SH-SY5Y (cell line): ENCODE measurements around the gene PRPH.

Experiments
- GATA2 ChIP-seq: IDR thresholded peaks from 2 replicates; pipeline ENCODE4 v1.6.1; 2011; ENCODE audit warnings: mild to moderate bottlenecking, low read depth, low read length
- GATA3 ChIP-seq: IDR thresholded peaks from 2 replicates; pipeline ENCODE4 v1.6.1; 2011; ENCODE audit warnings: low read depth, mild to moderate bottlenecking, low read length, moderate library complexity

DNA sequence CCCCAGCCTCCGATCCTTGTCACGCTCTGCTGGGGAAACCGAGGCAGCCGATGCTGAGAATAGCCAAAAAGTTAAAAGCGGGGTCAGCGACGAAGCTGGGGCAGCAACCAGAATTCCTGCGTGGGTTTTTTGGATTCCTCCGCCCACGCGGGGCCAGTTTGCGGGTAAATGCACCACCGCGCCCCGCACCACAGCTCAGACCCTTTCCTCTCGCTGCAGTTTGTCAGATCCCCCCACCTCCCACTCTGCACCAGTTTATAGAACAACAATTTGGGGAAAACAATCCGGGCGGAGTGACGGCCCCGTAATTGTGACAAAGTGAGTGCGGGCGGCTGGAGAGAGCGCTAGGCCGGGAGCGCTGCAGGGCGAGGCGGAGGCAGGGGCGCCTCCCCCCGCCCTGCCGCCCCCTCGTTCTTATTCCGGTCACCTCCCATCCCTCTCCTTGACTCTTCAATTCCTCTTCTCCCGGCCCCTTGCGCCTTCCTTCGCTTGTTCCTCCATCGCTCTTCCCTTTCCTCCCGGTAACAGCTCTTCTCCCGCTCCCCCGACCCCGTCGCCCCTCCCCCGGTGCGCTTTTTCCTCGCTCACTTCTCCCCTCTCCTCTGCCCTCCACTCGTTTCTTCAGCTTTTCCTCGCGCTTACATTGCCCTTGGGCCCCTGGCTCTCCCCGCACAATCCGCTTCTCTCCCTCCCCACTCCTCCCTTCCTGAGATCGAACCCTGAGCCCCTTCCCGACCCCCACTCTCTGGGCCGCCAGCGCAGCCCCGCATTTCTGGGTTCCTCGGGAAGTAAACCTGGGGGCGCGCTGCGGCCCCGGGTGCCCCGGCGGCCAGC, 51.1 kb downstream of the PRPH start:
- no peak for TF ChIP-seq GATA3
- TF ChIP-seq GATA2, result no peak
